ENCODE results near the gene PRX.
"Not testable (repeated sequence)": the region's sequence is repeated elsewhere in the genome, so short reads cannot be mapped to it uniquely, and the experiment has no call there.

The PRX gene

GRCh38 chr19:40413291-40413845 is at the start of gene PRX:
Gene PRX (minus strand): TSS chr19:40413378. CDS start chr19:40407932, 5,446 bp downstream.
- no peak for DNase-seq (ENCODE audit: low read depth in 2 of 2, low spot score in 1 of 2)

GRCh38 chr19:40461669-40462221 is 48.6 kb upstream of the PRX start:
- DNase-seq (ENCODE audit: low read depth in 2 of 2, low spot score in 1 of 2) = no peak

GRCh38 chr19:40460185-40460584 is 47.0 kb upstream of the PRX start:
- no peak for DNase-seq (ENCODE audit: low read depth in 2 of 2, low spot score in 1 of 2)

- no peak for DNase-seq (ENCODE audit: low read depth in 2 of 2, low spot score in 1 of 2)
These were observed 45.4 kb upstream of the PRX start for GRCh38 chr19:40458597-40458974.

- no peak for DNase-seq (ENCODE audit: low read depth in 2 of 2, low spot score in 1 of 2)
These were observed 44.9 kb upstream of the PRX start for GRCh38 chr19:40457953-40458596.

- DNase-seq (ENCODE audit: low read depth in 2 of 2, low spot score in 1 of 2) = no peak
These were observed 43.9 kb upstream of the PRX start for GRCh38 chr19:40457048-40457447.

- not testable (repeated sequence) for DNase-seq (ENCODE audit: low read depth in 2 of 2, low spot score in 1 of 2)
These were observed 40.8 kb upstream of the PRX start for GRCh38 chr19:40453943-40454342.

GRCh38 chr19:40453151-40453735 is 40.1 kb upstream of the PRX start:
- DNase-seq (ENCODE audit: low read depth in 2 of 2, low spot score in 1 of 2) = no peak

GRCh38 chr19:40452016-40452415 is 38.8 kb upstream of the PRX start:
- no peak for DNase-seq (ENCODE audit: low read depth in 2 of 2, low spot score in 1 of 2)

GRCh38 chr19:40450664-40451063 is 37.5 kb upstream of the PRX start:
- no peak for DNase-seq (ENCODE audit: low read depth in 2 of 2, low spot score in 1 of 2)

- no peak for DNase-seq (ENCODE audit: low read depth in 2 of 2, low spot score in 1 of 2)
These were observed 36.3 kb upstream of the PRX start for GRCh38 chr19:40449506-40449905.

- no peak for DNase-seq (ENCODE audit: low read depth in 2 of 2, low spot score in 1 of 2)
These were observed 33.1 kb upstream of the PRX start for GRCh38 chr19:40446263-40446784.

GRCh38 chr19:40445780-40446262 is 32.6 kb upstream of the PRX start:
- no peak for DNase-seq (ENCODE audit: low read depth in 2 of 2, low spot score in 1 of 2)

- no peak for DNase-seq (ENCODE audit: low read depth in 2 of 2, low spot score in 1 of 2)
These were observed 31.7 kb upstream of the PRX start for GRCh38 chr19:40444825-40445312.

- DNase-seq (ENCODE audit: low read depth in 2 of 2, low spot score in 1 of 2) = peak; percentile 91 to 95
These were observed 31.0 kb upstream of the PRX start, which contains the start of gene SERTAD3 for GRCh38 chr19:40444000-40444824. Gene SERTAD3 (minus strand): TSS chr19:40444335. CDS start chr19:40442080, 2,255 bp downstream.

GRCh38 chr19:40443131-40443999 is 30.2 kb upstream of the PRX start:
- peak; percentile 95 to 99 for DNase-seq (ENCODE audit: low read depth in 2 of 2, low spot score in 1 of 2)

GRCh38 chr19:40442328-40443130 is 29.4 kb upstream of the PRX start:
- no peak for DNase-seq (ENCODE audit: low read depth in 2 of 2, low spot score in 1 of 2)

- DNase-seq (ENCODE audit: low read depth in 2 of 2, low spot score in 1 of 2) = no peak
These were observed 28.6 kb upstream of the PRX start for GRCh38 chr19:40441719-40442253.

- DNase-seq (ENCODE audit: low read depth in 2 of 2, low spot score in 1 of 2) = no peak
These were observed 25.1 kb upstream of the PRX start for GRCh38 chr19:40438284-40438683.
